MM.1S (cell line): ENCODE measurements around the gene ROR2.

Experiments used
- DNase-seq: peaks from one replicate; pipeline ENCODE4 v3.0.0-alpha.2; 2015
- H2AFZ ChIP-seq: fragments of 300-600 bp; sonication (generic); 2 replicates; pipeline ENCODE4 v1.6.0; 2016; ENCODE audit warnings: antibody characterized with exemption, low read length
- H3F3A ChIP-seq: fragments of 300-600 bp; sonication (generic); 2 replicates; pipeline ENCODE4 v1.6.1; 2016; ENCODE audit warnings: mild to moderate bottlenecking, antibody characterized with exemption, low read length, moderate library complexity, mixed read lengths; ENCODE audit not compliant: insufficient read depth
- H3K27ac ChIP-seq: fragments of 300-600 bp; sonication (generic); 2 replicates; pipeline ENCODE4 v1.5.1; 2016; ENCODE audit warnings: mild to moderate bottlenecking, low read length
- H3K27me3 ChIP-seq: fragments of 300-600 bp; sonication (generic); replicated peaks from 2 replicates; pipeline ENCODE4 v1.6.0; 2016; ENCODE audit warnings: low read length; ENCODE audit not compliant: insufficient read depth
- H3K36me3 ChIP-seq: fragments of 300-600 bp; sonication (generic); replicated peaks from 2 replicates; pipeline ENCODE4 v1.6.1; 2016; ENCODE audit warnings: mild to moderate bottlenecking, low read length, mixed read lengths; ENCODE audit not compliant: insufficient read depth
- H3K4me1 ChIP-seq: fragments of 300-600 bp; sonication (generic); 2 replicates; pipeline ENCODE4 v1.6.1; 2016; ENCODE audit warnings: low read length, mixed read lengths
- H3K4me2 ChIP-seq: fragments of 300-600 bp; sonication (generic); 2 replicates; pipeline ENCODE4 v1.6.0; 2016; ENCODE audit warnings: low read depth, low read length
- H3K4me3 ChIP-seq: fragments of 300-600 bp; sonication (generic); 2 replicates; pipeline ENCODE4 v1.5.1; 2016; ENCODE audit warnings: low read length, mixed read lengths
- H3K79me2 ChIP-seq: fragments of 300-600 bp; sonication (generic); 2 replicates; pipeline ENCODE4 v1.6.1; 2016; ENCODE audit warnings: mixed run types, low read length, mixed read lengths
- H3K9ac ChIP-seq: fragments of 300-600 bp; sonication (generic); 2 replicates; pipeline ENCODE4 v1.6.1; 2016; ENCODE audit warnings: low read length, mixed read lengths
- H3K9me2 ChIP-seq: fragments of 300-600 bp; sonication (generic); replicated peaks from 2 replicates; pipeline ENCODE4 v1.6.1; 2016; ENCODE audit warnings: mild to moderate bottlenecking, low read length, mixed read lengths; ENCODE audit not compliant: insufficient read depth
- H3K9me3 ChIP-seq: fragments of 300-600 bp; sonication (generic); replicated peaks from 2 replicates; pipeline ENCODE4 v1.6.1; 2016; ENCODE audit warnings: mild to moderate bottlenecking, low read length, mixed read lengths; ENCODE audit not compliant: insufficient read depth
- H4K20me1 ChIP-seq: fragments of 300-600 bp; sonication (generic); 2 replicates; pipeline ENCODE4 v1.6.1; 2016; ENCODE audit warnings: mild to moderate bottlenecking, low read length, moderate library complexity, mixed read lengths; ENCODE audit not compliant: insufficient read depth
- CTCF ChIP-seq: fragments of 300-600 bp; sonication (generic); IDR thresholded peaks from 2 replicates; pipeline ENCODE4 v1.5.1; 2016; ENCODE audit warnings: antibody characterized with exemption, low read length, mixed read lengths
- EZH2 ChIP-seq: fragments of 300-600 bp; sonication (generic); optimal IDR thresholded peaks from 2 replicates; pipeline ENCODE3; 2017; ENCODE audit warnings: low read depth, mild to moderate bottlenecking, antibody characterized with exemption, low read length, mixed read lengths
- EZH2phosphoT487 ChIP-seq: fragments of 300-600 bp; sonication (generic); IDR thresholded peaks from 2 replicates; pipeline ENCODE4 v1.6.1; 2018; ENCODE audit warnings: antibody characterized with exemption, low read length

Gene ROR2

GRCh38 chr9:91771864-91772263 lies 178.2 kb downstream of the ROR2 start:
- Histone ChIP-seq H3K4me3 (no peak overlapping the region), H3K9me2 (no peaks in the 10 kb centered on the region), H3K27ac (no peak overlapping the region), H3K27me3 (no peaks in the 10 kb centered on the region), H3K9me3 (no peaks in the 10 kb centered on the region), H3K36me3 (no peaks in the 10 kb centered on the region), H3K9ac (no peak overlapping the region), H4K20me1 (no peaks in the 10 kb centered on the region), H3K4me2 (no peak overlapping the region), H3K4me1 (peaks cover 4% of the 10 kb centered on the region; the same call in 1 of the 2 replicates), H3K79me2 (peaks cover 6% of the 10 kb centered on the region; the same call in 1 of the 2 replicates), H3F3A (no peaks in the 10 kb centered on the region), H2AFZ (no peak overlapping the region)
- TF ChIP-seq EZH2phosphoT487 (no peak), CTCF (no peak), EZH2 (no peak)
- no peak for DNase-seq

GRCh38 chr9:91771027-91771426 lies 179.0 kb downstream of the ROR2 start:
- Histone ChIP-seq H3K4me1 (peaks cover 4% of the 10 kb centered on the region; the same call in 1 of the 2 replicates), H3K27ac (no peak overlapping the region), H3K9me3 (no peaks in the 10 kb centered on the region), H3F3A (no peaks in the 10 kb centered on the region), H3K79me2 (peaks cover 4% of the 10 kb centered on the region; the same call in 1 of the 2 replicates), H3K27me3 (no peaks in the 10 kb centered on the region), H3K9me2 (no peaks in the 10 kb centered on the region), H3K4me3 (no peak overlapping the region), H4K20me1 (no peaks in the 10 kb centered on the region), H3K36me3 (no peaks in the 10 kb centered on the region), H3K9ac (no peak overlapping the region), H2AFZ (no peak overlapping the region), H3K4me2 (no peak overlapping the region)
- no peak for TF ChIP-seq EZH2phosphoT487
- TF ChIP-seq CTCF, result no peak
- no peak for TF ChIP-seq EZH2
- no peak for DNase-seq

GRCh38 chr9:91770229-91770628 lies 179.8 kb downstream of the ROR2 start:
- Histone ChIP-seq H3K9me2 (no peaks in the 10 kb centered on the region), H2AFZ (no peak overlapping the region), H3K36me3 (no peaks in the 10 kb centered on the region), H4K20me1 (no peaks in the 10 kb centered on the region), H3K79me2 (peaks cover 4% of the 10 kb centered on the region; the same call in 1 of the 2 replicates), H3K4me1 (no peaks in the 10 kb centered on the region), H3K9ac (no peak overlapping the region), H3K9me3 (no peaks in the 10 kb centered on the region), H3K4me3 (no peak overlapping the region), H3K27me3 (no peaks in the 10 kb centered on the region), H3K27ac (no peak overlapping the region), H3K4me2 (no peak overlapping the region), H3F3A (no peaks in the 10 kb centered on the region)
- DNase-seq, result no peak
- TF ChIP-seq CTCF (no peak), EZH2phosphoT487 (no peak)
